Measurements from ENCODE around the gene TAB2.
A peak's percentile ranks its signal among the peaks of the same experiment; 100 is the strongest.

Gene TAB2

GRCh38 chr6:149316740-149317643 is 520 bp upstream of the TAB2 start (continued):
- TF ChIP-seq KLF17 (tag by site-specific recombination; IDR thresholded peaks at IDR 0.05) (0 out of 2 replicates have a peak, but pooled peaks have one; percentile 54), ZFP3 (tag by site-specific recombination; IDR thresholded peaks at IDR 0.05; ENCODE audit: low read depth) (no peak), ZNF585B (tag by site-specific recombination; IDR thresholded peaks at IDR 0.05) (no peak), ZNF324 (tag by site-specific recombination; IDR thresholded peaks at IDR 0.05) (peak; percentile 56; the same call in 1 of the 2 replicates), ZNF48 (tag by site-specific recombination; IDR thresholded peaks at IDR 0.05) (no peak), SCRT1 (tag by site-specific recombination; IDR thresholded peaks at IDR 0.05; ENCODE audit: borderline replicate concordance) (no peak), ZSCAN30 (tag by site-specific recombination; IDR thresholded peaks at IDR 0.05) (peak; percentile 88), ZSCAN16 (tag by site-specific recombination; IDR thresholded peaks at IDR 0.05) (0 out of 2 replicates have a peak, but pooled peaks have one; percentile 34), ZNF639 (tag by site-specific recombination; IDR thresholded peaks at IDR 0.05) (no peak), ZNF692 (tag by site-specific recombination; IDR thresholded peaks at IDR 0.05) (peak; percentile 86), ZNF558 (tag by site-specific recombination; IDR thresholded peaks at IDR 0.05) (no peak), ZBTB20 (tag by site-specific recombination; IDR thresholded peaks at IDR 0.05) (peak; percentile 80; the same call in 1 of the 2 replicates), ZNF16 (tag by site-specific recombination; IDR thresholded peaks at IDR 0.05; ENCODE audit: low read depth) (no peak), ZNF843 (tag by site-specific recombination; IDR thresholded peaks at IDR 0.05) (peak; percentile 26; the same call in 1 of the 2 replicates), ZNF664 (tag by site-specific recombination; IDR thresholded peaks at IDR 0.05) (no peak), KLF1 (tag by site-specific recombination; IDR thresholded peaks at IDR 0.05) (0 out of 2 replicates have a peak, but pooled peaks have one; percentile 19), ZNF398 (tag by site-specific recombination; IDR thresholded peaks at IDR 0.05) (peak; percentile 93), ZNF211 (tag by site-specific recombination; IDR thresholded peaks at IDR 0.05; ENCODE audit: low read depth) (no peak), ZFP41 (tag by site-specific recombination; IDR thresholded peaks at IDR 0.05; ENCODE audit: borderline replicate concordance) (no peak), EGR2 (tag by site-specific recombination; IDR thresholded peaks at IDR 0.05; ENCODE audit: low read depth) (peak; percentile 32; the same call in 1 of the 2 replicates), YY2 (tag by site-specific recombination; IDR thresholded peaks at IDR 0.05) (no peak), ZNF830 (tag by site-specific recombination; IDR thresholded peaks at IDR 0.05; ENCODE audit: low read depth) (no peak), ZNF175 (tag by site-specific recombination; IDR thresholded peaks at IDR 0.05) (no peak), ZNF423 (tag by site-specific recombination; IDR thresholded peaks at IDR 0.05) (peak; percentile 24; the same call in 1 of the 2 replicates), ZNF549 (tag by site-specific recombination; IDR thresholded peaks at IDR 0.05) (no peak)
- TF ChIP-seq, protein P1, sequence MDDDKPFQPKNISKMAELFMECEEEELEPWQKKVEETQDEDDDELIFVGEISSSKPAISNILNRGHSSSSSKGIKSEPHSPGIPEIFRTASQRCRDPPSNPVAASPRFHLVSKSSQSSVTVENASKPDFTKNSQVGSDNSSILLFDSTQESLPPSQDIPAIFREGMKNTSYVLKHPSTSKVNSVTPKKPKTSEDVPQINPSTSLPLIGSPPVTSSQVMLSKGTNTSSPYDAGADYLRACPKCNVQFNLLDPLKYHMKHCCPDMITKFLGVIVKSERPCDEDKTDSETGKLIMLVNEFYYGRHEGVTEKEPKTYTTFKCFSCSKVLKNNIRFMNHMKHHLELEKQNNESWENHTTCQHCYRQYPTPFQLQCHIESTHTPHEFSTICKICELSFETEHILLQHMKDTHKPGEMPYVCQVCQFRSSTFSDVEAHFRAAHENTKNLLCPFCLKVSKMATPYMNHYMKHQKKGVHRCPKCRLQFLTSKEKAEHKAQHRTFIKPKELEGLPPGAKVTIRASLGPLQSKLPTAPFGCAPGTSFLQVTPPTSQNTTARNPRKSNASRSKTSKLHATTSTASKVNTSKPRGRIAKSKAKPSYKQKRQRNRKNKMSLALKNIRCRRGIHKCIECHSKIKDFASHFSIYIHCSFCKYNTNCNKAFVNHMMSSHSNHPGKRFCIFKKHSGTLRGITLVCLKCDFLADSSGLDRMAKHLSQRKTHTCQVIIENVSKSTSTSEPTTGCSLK (tag by site-specific recombination; IDR thresholded peaks at IDR 0.05), result no peak
- TF ChIP-seq, protein P2, sequence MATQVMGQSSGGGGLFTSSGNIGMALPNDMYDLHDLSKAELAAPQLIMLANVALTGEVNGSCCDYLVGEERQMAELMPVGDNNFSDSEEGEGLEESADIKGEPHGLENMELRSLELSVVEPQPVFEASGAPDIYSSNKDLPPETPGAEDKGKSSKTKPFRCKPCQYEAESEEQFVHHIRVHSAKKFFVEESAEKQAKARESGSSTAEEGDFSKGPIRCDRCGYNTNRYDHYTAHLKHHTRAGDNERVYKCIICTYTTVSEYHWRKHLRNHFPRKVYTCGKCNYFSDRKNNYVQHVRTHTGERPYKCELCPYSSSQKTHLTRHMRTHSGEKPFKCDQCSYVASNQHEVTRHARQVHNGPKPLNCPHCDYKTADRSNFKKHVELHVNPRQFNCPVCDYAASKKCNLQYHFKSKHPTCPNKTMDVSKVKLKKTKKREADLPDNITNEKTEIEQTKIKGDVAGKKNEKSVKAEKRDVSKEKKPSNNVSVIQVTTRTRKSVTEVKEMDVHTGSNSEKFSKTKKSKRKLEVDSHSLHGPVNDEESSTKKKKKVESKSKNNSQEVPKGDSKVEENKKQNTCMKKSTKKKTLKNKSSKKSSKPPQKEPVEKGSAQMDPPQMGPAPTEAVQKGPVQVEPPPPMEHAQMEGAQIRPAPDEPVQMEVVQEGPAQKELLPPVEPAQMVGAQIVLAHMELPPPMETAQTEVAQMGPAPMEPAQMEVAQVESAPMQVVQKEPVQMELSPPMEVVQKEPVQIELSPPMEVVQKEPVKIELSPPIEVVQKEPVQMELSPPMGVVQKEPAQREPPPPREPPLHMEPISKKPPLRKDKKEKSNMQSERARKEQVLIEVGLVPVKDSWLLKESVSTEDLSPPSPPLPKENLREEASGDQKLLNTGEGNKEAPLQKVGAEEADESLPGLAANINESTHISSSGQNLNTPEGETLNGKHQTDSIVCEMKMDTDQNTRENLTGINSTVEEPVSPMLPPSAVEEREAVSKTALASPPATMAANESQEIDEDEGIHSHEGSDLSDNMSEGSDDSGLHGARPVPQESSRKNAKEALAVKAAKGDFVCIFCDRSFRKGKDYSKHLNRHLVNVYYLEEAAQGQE (tag by site-specific recombination; IDR thresholded peaks at IDR 0.05), result no peak
